ENCODE data around the gene NFE2L3.
"Not testable (repeated sequence)": the region's sequence is repeated elsewhere in the genome, so short reads cannot be mapped to it uniquely, and the experiment has no call there.

Gene NFE2L3

GRCh38 chr7:26169271-26169670 is 17.3 kb downstream of the NFE2L3 start:
- no peak for DNase-seq

GRCh38 chr7:26170663-26171062 is 18.7 kb downstream of the NFE2L3 start:
- DNase-seq = no peak

GRCh38 chr7:26171601-26172000 is 19.6 kb downstream of the NFE2L3 start:
- DNase-seq = no peak

GRCh38 chr7:26172048-26172447 is 20.1 kb downstream of the NFE2L3 start:
- DNase-seq = no peak

GRCh38 chr7:26175903-26176302 is 23.9 kb downstream of the NFE2L3 start:
- DNase-seq = not testable (repeated sequence)

GRCh38 chr7:26176696-26177095 is 24.7 kb downstream of the NFE2L3 start:
- DNase-seq = not testable (repeated sequence)

GRCh38 chr7:26177269-26177668 is 25.3 kb downstream of the NFE2L3 start:
- DNase-seq = not testable (repeated sequence)

GRCh38 chr7:26178272-26178960 is 26.4 kb downstream of the NFE2L3 start:
- DNase-seq = no peak

- DNase-seq = no peak
These were observed 27.4 kb downstream of the NFE2L3 start for GRCh38 chr7:26179422-26179821.

GRCh38 chr7:26179826-26180497 is 28.0 kb downstream of the NFE2L3 start:
- DNase-seq = no peak

- DNase-seq = no peak
These were observed 28.8 kb downstream of the NFE2L3 start for GRCh38 chr7:26180792-26181198.

- DNase-seq = no peak
These were observed 29.7 kb downstream of the NFE2L3 start for GRCh38 chr7:26181474-26182227.

GRCh38 chr7:26182283-26182682 is 30.3 kb downstream of the NFE2L3 start:
- DNase-seq = no peak

GRCh38 chr7:26182706-26183105 is 30.7 kb downstream of the NFE2L3 start:
- no peak for DNase-seq

GRCh38 chr7:26183545-26184280 is 31.7 kb downstream of the NFE2L3 start:
- DNase-seq = no peak

GRCh38 chr7:26184281-26185101 is 32.5 kb downstream of the NFE2L3 start:
- not testable (repeated sequence) for DNase-seq

- no peak for DNase-seq
These were observed 33.3 kb downstream of the NFE2L3 start for GRCh38 chr7:26185131-26185843.

GRCh38 chr7:26185844-26186180 is 33.8 kb downstream of the NFE2L3 start:
- no peak for DNase-seq

- DNase-seq = no peak
These were observed 34.6 kb downstream of the NFE2L3 start for GRCh38 chr7:26186364-26187311.
